Keratinocyte (primary cell): ENCODE results near the gene DNAAF8. TPM values are rescaled to one million over a fixed set of nuclear protein-coding genes. Genes with fewer than 3 reads are reported as not detected.

ENCODE experiments used
- DNase-seq: peaks from one replicate; pipeline ENCODE4 v3.0.0-alpha.2; 2011; ENCODE audit warnings: low read depth, missing footprints, low spot score
- FAIRE-seq: peaks from 2 replicates; lab custom pipeline; 2011; peaks lifted over from hg19 to GRCh38; lab: Jason Lieb, UNC
- H2AFZ ChIP-seq: 2 replicates; pipeline ENCODE4 v1.6.0; 2012; ENCODE audit warnings: low read length, control low read depth, inconsistent platforms; ENCODE audit not compliant: control insufficient read depth
- H3K27ac ChIP-seq: 2 replicates; pipeline ENCODE4 v1.5.1; 2011; ENCODE audit warnings: low read length; ENCODE audit not compliant: control insufficient read depth, insufficient read depth
- H3K27me3 ChIP-seq: 3 replicates; pipeline ENCODE4 v1.6.0; 2011; ENCODE audit warnings: low read length; ENCODE audit not compliant: control insufficient read depth, insufficient read depth; ENCODE audit errors: extremely low read depth
- H3K36me3 ChIP-seq, 2 experiments: 2 replicates in 1 of 2; 3 replicates in 1 of 2; pipeline ENCODE4 v1.5.1; 2011; ENCODE audit warnings: low read length in 2 of 2, mild to moderate bottlenecking in 1 of 2; ENCODE audit not compliant: control insufficient read depth in 2 of 2, insufficient read depth in 2 of 2; ENCODE audit errors: extremely low read depth in 1 of 2
- H3K4me1 ChIP-seq: 3 replicates; pipeline ENCODE4 v1.5.1; 2011; ENCODE audit warnings: low read length; ENCODE audit not compliant: control insufficient read depth, insufficient read depth; ENCODE audit errors: extremely low read depth
- H3K4me2 ChIP-seq: 3 replicates; pipeline ENCODE4 v1.6.0; 2011; ENCODE audit warnings: low read depth, low read length; ENCODE audit not compliant: control insufficient read depth, insufficient read depth; ENCODE audit errors: extremely low read depth
- H3K4me3 ChIP-seq, 3 experiments: fragments of 200-600 bp in 1 of 3; sonication (generic) in 1 of 3; 2 replicates in 2 of 3; 3 replicates in 1 of 3; pipeline ENCODE4 v1.5.1; 2011 to 2016; ENCODE audit warnings: low read length in 3 of 3, mild to moderate bottlenecking in 3 of 3, control low read depth in 2 of 3, inconsistent platforms in 1 of 3, low read depth in 1 of 3, mixed read lengths in 1 of 3, mixed run types in 1 of 3, moderate library complexity in 1 of 3; ENCODE audit not compliant: control insufficient read depth in 2 of 3, insufficient read depth in 2 of 3; ENCODE audit errors: extremely low read depth in 1 of 3
- H3K79me2 ChIP-seq: 2 replicates; pipeline ENCODE4 v1.6.0; 2012; ENCODE audit warnings: low read length; ENCODE audit not compliant: control insufficient read depth, insufficient read depth
- H3K9ac ChIP-seq: 3 replicates; pipeline ENCODE4 v1.6.0; 2011; ENCODE audit warnings: low read length; ENCODE audit not compliant: control insufficient read depth, insufficient read depth; ENCODE audit errors: extremely low read depth
- H3K9me1 ChIP-seq: 3 replicates; pipeline ENCODE4 v1.6.0; 2011; ENCODE audit warnings: low read length; ENCODE audit not compliant: control insufficient read depth, insufficient read depth; ENCODE audit errors: extremely low read depth
- H3K9me3 ChIP-seq: 2 replicates; pipeline ENCODE4 v1.5.1; 2012; ENCODE audit warnings: low read depth, low read length; ENCODE audit not compliant: control insufficient read depth
- H4K20me1 ChIP-seq: 3 replicates; pipeline ENCODE4 v1.6.0; 2011; ENCODE audit warnings: low read length; ENCODE audit not compliant: control insufficient read depth, insufficient read depth; ENCODE audit errors: extremely low read depth
- EZH2 ChIP-seq: IDR thresholded peaks from one replicate; pipeline ENCODE4 v1.6.1; 2012; ENCODE audit warnings: inconsistent platforms, mild to moderate bottlenecking, low read length, moderate library complexity
- dilution Hi-C: fragments of 300-500 bp; cut with MboI; formaldehyde crosslinking; loops from one replicate; pipeline ENCODE4 v1.7.0; 2020; ENCODE audit warnings: low sequenced_read_pairs; ENCODE audit not compliant: extremely low pct_ligation_motif_present
- polyA plus RNA-seq, 5 experiments: library from polyadenylated mRNA; depleted of rRNA in 3 of 5; stranded (reverse) in 3 of 5; stranded (forward) in 1 of 5; unstranded in 1 of 5; fragments of >200 nt; gene quantifications; 1 replicate in 1 of 5; 2 replicates in 3 of 5; 3 replicates in 1 of 5; pipeline versions ENCODE4 v1.2.1 to v1.2.3, GENCODE V29; 2011 to 2012; ENCODE audit warnings: missing spikeins in 2 of 5, low read depth in 1 of 5, low replicate concordance in 1 of 5
- TF ChIP-seq, protein P1 (sequence below), 3 experiments: IDR thresholded peaks in 1 of 3; conservative IDR thresholded peaks in 1 of 3; optimal IDR thresholded peaks in 1 of 3; 2 replicates in 2 of 3; 3 replicates in 1 of 3; pipeline versions ENCODE3 to v1.5.1; 2011; ENCODE audit warnings: low read length in 3 of 3, mild to moderate bottlenecking in 3 of 3, moderate library complexity in 2 of 3, control low read depth in 1 of 3, inconsistent platforms in 1 of 3; ENCODE audit not compliant: insufficient read depth in 2 of 3; ENCODE audit errors: extremely low read depth in 1 of 3

DNAAF8 gene
- polyA plus RNA-seq, 1 donor (not counting 4 experiments of a cell fraction or from before 2014, with no cell fraction given): 0.26 TPM

DNA sequence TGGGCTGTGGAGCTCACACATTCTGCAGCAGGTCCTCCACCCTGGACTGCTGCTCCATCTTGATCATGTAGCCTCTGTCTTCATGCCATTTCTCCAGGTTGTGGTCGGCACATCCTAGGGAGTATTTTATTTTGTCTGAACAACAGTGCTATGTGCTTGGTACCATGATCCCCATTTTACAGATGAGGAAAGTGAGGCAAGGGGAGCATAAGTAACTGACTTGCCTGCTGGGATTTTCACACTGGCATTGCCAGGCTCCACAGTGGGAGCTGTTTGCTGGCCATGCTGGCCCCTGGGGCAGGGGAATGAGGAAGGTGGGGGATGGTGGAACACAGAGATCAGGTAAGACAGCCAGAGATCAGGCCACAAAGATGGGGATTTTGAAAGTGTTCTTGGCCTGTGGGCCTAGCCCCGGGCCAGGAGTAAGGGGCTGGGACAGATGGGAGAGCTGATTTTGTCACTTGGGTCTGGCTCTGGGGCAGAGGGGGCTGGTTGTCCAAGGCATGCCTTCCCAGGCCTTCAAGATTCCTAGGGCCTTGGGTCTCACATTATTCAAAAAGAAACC, 41.9 kb downstream of the DNAAF8 start:
- Histone ChIP-seq H2AFZ (no peak overlapping the region), H3K36me3 (no peaks in the 10 kb centered on the region), H3K9ac (no peak overlapping the region), H3K9me1 (no peaks in the 10 kb centered on the region), H4K20me1 (no peaks in the 10 kb centered on the region), H3K4me3 (no peak overlapping the region), H3K27ac (no peak overlapping the region), H3K4me1 (peaks cover 5% of the 10 kb centered on the region), H3K79me2 (no peaks in the 10 kb centered on the region), H3K4me2 (no peak overlapping the region), H3K27me3 (no peaks in the 10 kb centered on the region), H3K9me3 (no peaks in the 10 kb centered on the region)
- DNase-seq (no peak), FAIRE-seq (no peak)
- TF ChIP-seq, protein P1, sequence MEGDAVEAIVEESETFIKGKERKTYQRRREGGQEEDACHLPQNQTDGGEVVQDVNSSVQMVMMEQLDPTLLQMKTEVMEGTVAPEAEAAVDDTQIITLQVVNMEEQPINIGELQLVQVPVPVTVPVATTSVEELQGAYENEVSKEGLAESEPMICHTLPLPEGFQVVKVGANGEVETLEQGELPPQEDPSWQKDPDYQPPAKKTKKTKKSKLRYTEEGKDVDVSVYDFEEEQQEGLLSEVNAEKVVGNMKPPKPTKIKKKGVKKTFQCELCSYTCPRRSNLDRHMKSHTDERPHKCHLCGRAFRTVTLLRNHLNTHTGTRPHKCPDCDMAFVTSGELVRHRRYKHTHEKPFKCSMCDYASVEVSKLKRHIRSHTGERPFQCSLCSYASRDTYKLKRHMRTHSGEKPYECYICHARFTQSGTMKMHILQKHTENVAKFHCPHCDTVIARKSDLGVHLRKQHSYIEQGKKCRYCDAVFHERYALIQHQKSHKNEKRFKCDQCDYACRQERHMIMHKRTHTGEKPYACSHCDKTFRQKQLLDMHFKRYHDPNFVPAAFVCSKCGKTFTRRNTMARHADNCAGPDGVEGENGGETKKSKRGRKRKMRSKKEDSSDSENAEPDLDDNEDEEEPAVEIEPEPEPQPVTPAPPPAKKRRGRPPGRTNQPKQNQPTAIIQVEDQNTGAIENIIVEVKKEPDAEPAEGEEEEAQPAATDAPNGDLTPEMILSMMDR (optimal IDR thresholded peaks at IDR 0.05 in 1 of 3, IDR thresholded peaks at IDR 0.05 in 1 of 3, conservative IDR thresholded peaks at IDR 0.05 in 1 of 3; ENCODE audit: extremely low read depth in 1 of 3, insufficient read depth in 2 of 3, low read length in 3 of 3): no peak
- TF ChIP-seq EZH2: no peak
- dilution Hi-C loops: no loop called here

DNA sequence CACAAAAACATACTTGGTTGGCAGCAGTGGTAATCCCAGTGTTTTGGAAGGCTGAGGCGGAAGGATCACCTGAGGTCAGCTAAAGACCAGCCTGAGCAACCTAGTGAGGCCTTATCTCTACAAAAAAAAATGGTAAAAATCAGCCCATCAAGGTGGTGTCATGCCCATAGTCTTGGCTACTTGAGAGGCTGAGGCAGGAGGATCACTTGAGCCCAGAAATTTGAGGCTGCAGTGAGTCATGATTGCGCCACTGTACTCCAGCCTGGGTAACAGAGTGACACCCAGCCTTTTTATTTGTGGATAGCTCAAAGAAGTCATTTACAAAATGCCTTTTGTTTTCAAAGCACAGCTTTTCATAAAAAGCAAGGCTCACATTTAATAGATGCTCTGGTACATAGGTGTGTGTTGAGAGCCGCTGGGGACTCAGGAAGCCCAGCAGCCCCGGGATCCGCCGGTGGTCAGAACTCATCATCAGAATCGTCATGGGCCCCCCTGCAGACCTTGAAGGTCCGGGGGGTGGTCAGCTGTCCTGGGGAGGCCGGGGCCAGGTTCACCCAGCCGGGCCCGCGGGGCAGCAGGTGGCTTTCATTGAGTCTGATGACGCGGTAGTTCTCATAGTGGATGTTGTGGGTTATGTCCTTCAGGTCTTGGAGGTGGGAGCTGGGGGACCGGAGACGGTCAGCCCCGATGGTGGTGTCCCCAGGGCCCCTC, 43.2 kb downstream of the DNAAF8 start:
- dilution Hi-C loops: no loop called here
- H2AFZ ChIP-seq: no peak overlapping the region
- H3K27me3 ChIP-seq: no peaks in the 10 kb centered on the region
- DNase-seq (no peak), FAIRE-seq (no peak)
- H4K20me1 ChIP-seq: no peaks in the 10 kb centered on the region
- no peak overlapping the region for H3K27ac ChIP-seq
- no peaks in the 10 kb centered on the region for H3K9me1 ChIP-seq
- H3K79me2 ChIP-seq: no peaks in the 10 kb centered on the region
- H3K36me3 ChIP-seq: no peaks in the 10 kb centered on the region
- TF ChIP-seq, protein P1 (optimal IDR thresholded peaks at IDR 0.05 in 1 of 3, IDR thresholded peaks at IDR 0.05 in 1 of 3, conservative IDR thresholded peaks at IDR 0.05 in 1 of 3; ENCODE audit: extremely low read depth in 1 of 3, insufficient read depth in 2 of 3, low read length in 3 of 3): no peak
- no peak for TF ChIP-seq EZH2
- no peaks in the 10 kb centered on the region for H3K9me3 ChIP-seq
- peaks cover 5% of the 10 kb centered on the region for H3K4me1 ChIP-seq
- H3K4me3 ChIP-seq: no peak overlapping the region
- no peak overlapping the region for H3K4me2 ChIP-seq
- H3K9ac ChIP-seq: no peak overlapping the region
